Endothelial cell (in vitro differentiated cells): ENCODE results near the gene MITF. TPM values are rescaled to one million over a fixed set of nuclear protein-coding genes. Genes with fewer than 3 reads are reported as not detected.
A peak's percentile ranks its signal among the peaks of the same experiment; 100 is the strongest.
"Not testable (repeated sequence)": the region's sequence is repeated elsewhere in the genome, so short reads cannot be mapped to it uniquely, and the experiment has no call there.

Experiments used
- DNase-seq: peaks from one replicate; pipeline ENCODE4 v3.0.0; 2021; ENCODE audit warnings: low spot score
- H3K27ac Mint-ChIP-seq: one replicate; pipeline ENCODE4 v1.8.0; 2021; ENCODE audit warnings: mixed read lengths, inconsistent platforms; ENCODE audit not compliant: unreplicated experiment
- H3K27me3 Mint-ChIP-seq: one replicate; pipeline ENCODE4 v1.8.0; 2021; ENCODE audit warnings: mild to moderate bottlenecking, moderate library complexity, mixed read lengths, inconsistent platforms; ENCODE audit not compliant: unreplicated experiment
- H3K36me3 Mint-ChIP-seq: one replicate; pipeline ENCODE4 v1.8.0; 2021; ENCODE audit warnings: mild to moderate bottlenecking, low read depth, mixed read lengths, inconsistent platforms; ENCODE audit not compliant: unreplicated experiment
- H3K4me1 Mint-ChIP-seq: one replicate; pipeline ENCODE4 v1.8.0; 2021; ENCODE audit warnings: mild to moderate bottlenecking, mixed read lengths, inconsistent platforms; ENCODE audit not compliant: unreplicated experiment
- H3K4me3 Mint-ChIP-seq: one replicate; pipeline ENCODE4 v1.8.0; 2021; ENCODE audit warnings: mild to moderate bottlenecking, mixed read lengths, inconsistent platforms; ENCODE audit not compliant: unreplicated experiment
- H3K9me3 Mint-ChIP-seq: one replicate; pipeline ENCODE4 v1.8.0; 2021; ENCODE audit warnings: mixed read lengths, inconsistent platforms; ENCODE audit not compliant: unreplicated experiment
- total RNA-seq: library from RNA; stranded (reverse); fragmentation: NEBNext Ultra II Directional; extraction: Animal tissue kit (Norgen Biotek cat#: 25700); gene quantifications from one replicate; pipeline ENCODE4 v1.2.1, GENCODE V29; 2021; ENCODE audit not compliant: unreplicated experiment
- TF ChIP-seq, protein P1 (sequence below): fragments of 200-600 bp; sonication (generic); IDR thresholded peaks from one replicate; pipeline ENCODE4 v1.5.0; 2021; ENCODE audit warnings: antibody characterized with exemption; ENCODE audit not compliant: unreplicated experiment

MITF gene
- total RNA-seq, 1 donor from 2014 or later = 1.7 TPM

DNA sequence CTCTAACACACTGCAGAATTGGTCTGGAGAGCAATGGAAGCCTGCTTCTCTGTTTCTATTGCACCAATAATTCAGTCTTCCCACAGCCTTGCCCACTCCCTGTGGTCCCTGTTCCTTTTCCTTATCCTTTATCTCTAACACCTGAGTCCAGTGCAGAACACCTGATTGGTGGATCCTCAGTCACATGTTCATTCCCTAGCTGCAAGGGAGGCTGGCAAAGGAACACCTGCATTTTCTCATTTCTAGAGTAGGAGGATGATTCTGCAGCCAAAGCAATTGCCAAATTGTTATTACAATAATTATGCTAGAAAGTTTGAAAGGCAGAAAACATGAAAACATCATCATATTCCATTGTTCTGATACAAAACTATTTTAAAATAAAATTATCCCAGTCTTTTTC is 176.5 kb downstream of the MITF start:
- Mint-ChIP-seq H3K4me1 (no peaks in the 10 kb centered on the region), H3K36me3 (no peaks in the 10 kb centered on the region), H3K27me3 (peaks cover 2% of the 10 kb centered on the region), H3K27ac (no peak overlapping the region), H3K9me3 (no peaks in the 10 kb centered on the region), H3K4me3 (no peak overlapping the region)
- DNase-seq = no peak
- TF ChIP-seq, protein P1, sequence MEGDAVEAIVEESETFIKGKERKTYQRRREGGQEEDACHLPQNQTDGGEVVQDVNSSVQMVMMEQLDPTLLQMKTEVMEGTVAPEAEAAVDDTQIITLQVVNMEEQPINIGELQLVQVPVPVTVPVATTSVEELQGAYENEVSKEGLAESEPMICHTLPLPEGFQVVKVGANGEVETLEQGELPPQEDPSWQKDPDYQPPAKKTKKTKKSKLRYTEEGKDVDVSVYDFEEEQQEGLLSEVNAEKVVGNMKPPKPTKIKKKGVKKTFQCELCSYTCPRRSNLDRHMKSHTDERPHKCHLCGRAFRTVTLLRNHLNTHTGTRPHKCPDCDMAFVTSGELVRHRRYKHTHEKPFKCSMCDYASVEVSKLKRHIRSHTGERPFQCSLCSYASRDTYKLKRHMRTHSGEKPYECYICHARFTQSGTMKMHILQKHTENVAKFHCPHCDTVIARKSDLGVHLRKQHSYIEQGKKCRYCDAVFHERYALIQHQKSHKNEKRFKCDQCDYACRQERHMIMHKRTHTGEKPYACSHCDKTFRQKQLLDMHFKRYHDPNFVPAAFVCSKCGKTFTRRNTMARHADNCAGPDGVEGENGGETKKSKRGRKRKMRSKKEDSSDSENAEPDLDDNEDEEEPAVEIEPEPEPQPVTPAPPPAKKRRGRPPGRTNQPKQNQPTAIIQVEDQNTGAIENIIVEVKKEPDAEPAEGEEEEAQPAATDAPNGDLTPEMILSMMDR = no peak

DNA sequence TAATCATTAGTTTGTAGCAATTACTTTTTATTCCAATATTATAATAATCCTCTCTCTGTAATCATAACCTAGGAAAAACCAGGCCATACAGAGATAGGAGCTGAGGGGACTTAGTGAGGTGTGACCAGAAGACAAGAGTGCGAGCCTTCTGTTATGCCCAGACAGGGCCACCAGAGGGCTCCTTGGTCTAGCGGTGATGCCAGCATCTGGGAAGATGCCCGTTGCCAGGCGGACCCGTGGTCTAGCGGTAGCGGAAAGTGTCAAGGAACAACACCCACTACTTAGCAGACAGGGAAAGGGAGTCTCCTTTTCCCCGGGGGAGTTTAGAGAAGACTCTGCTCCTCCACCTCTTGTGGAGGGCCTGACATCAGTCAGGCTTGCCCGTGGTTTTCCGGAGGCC is 180.7 kb downstream of the MITF start:
- not testable (repeated sequence) for H3K9me3 Mint-ChIP-seq, H3K4me1 Mint-ChIP-seq, H3K36me3 Mint-ChIP-seq, H3K4me3 Mint-ChIP-seq, H3K27me3 Mint-ChIP-seq, H3K27ac Mint-ChIP-seq
- TF ChIP-seq, protein P1 = peak; percentile 72
- DNase-seq = peak; percentile 7

DNA sequence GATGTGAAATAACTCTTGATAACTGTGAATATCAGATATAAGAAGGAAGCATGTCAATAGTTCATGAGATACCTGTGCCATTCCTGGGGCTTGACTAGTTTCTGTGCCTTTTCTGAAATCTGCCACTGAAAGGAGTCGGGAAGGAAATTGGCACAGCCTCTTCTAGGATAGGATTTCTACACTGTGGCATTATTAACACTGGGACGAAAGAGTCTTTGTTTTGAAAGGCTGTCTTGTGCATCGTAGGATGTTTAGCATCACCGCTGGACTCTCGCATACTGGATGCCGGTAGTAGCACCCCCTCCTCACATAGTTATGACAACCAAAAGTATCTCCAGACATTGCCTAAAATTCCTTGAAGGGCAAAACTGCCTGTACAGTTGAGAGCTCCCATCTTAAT is 182.4 kb downstream of the MITF start:
- TF ChIP-seq, protein P1 = no peak
- no peak overlapping the region for H3K27ac Mint-ChIP-seq
- H3K36me3 Mint-ChIP-seq = no peaks in the 10 kb centered on the region
- no peaks in the 10 kb centered on the region for H3K9me3 Mint-ChIP-seq
- H3K27me3 Mint-ChIP-seq = peaks cover 2% of the 10 kb centered on the region
- H3K4me1 Mint-ChIP-seq = no peaks in the 10 kb centered on the region
- DNase-seq = no peak
- no peak overlapping the region for H3K4me3 Mint-ChIP-seq

DNA sequence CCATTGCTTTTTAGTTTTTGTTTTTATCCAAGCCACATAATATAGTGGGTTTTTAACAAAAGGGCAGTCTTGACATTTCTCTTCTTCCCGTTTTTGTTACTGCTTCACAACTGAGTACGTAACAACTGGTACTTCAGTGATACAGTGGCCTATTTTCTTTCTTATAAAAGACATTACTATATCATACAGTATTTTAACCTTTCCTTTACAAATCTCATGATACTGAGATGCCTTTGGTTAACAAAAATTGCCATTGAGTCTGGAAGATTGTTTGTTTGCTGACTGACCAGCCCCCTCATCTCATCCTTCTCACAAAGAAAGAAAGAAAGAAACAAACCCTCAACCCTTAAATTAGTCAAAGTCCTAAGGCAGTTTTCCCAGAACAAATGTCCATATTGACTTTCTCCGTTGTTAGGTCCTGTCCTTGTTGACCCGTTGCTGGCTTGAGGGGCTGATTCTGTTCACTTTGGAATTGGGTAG is 183.3 kb downstream of the MITF start:
- no peaks in the 10 kb centered on the region for H3K9me3 Mint-ChIP-seq
- no peaks in the 10 kb centered on the region for H3K4me1 Mint-ChIP-seq
- no peak for DNase-seq
- no peaks in the 10 kb centered on the region for H3K36me3 Mint-ChIP-seq
- no peak overlapping the region for H3K4me3 Mint-ChIP-seq
- no peak overlapping the region for H3K27ac Mint-ChIP-seq
- H3K27me3 Mint-ChIP-seq = peaks cover 2% of the 10 kb centered on the region
- TF ChIP-seq, protein P1 = no peak

DNA sequence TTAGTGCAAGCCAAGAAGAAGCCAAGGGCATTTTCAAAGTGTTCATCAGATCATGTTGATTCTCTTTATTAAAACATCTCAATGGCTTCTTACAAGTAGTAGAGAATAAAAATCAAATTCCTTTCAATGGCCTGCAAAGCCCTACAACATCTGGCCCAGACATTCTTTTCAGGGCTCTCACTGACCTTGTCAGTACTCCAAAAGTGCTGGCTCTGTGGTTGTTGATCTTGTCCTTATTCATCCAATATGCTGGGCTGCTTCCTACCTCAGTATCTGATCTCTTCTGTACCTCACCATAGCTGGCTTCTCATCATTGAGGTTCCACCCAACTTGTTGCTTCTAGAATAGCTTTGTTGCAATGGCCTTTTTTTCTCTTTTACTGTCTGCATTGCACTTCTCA is 186.2 kb downstream of the MITF start:
- Mint-ChIP-seq H3K27ac (no peak overlapping the region), H3K4me1 (no peaks in the 10 kb centered on the region), H3K4me3 (no peak overlapping the region), H3K9me3 (no peaks in the 10 kb centered on the region), H3K27me3 (no peaks in the 10 kb centered on the region), H3K36me3 (no peaks in the 10 kb centered on the region)
- TF ChIP-seq, protein P1 = no peak
- no peak for DNase-seq
